ENCODE measurements around the gene PIK3IP1.
A peak's percentile ranks its signal among the peaks of the same experiment; 100 is the strongest.

Gene PIK3IP1

GRCh38 chr22:31235081-31235480 lies 57.2 kb downstream of the PIK3IP1 start:
- Histone ChIP-seq H3K9ac (ENCODE audit: low read length in 2 of 2) (no peak overlapping the region), H3K4me1 (ENCODE audit: control insufficient read depth, insufficient read depth, low read length) (peaks cover 15% of the 10 kb centered on the region), H3K27me3 (ENCODE audit: control insufficient read depth in 1 of 2, insufficient read depth in 2 of 2, low read length in 2 of 2) (no peaks in the 10 kb centered on the region), H3K4me3 (ENCODE audit: low read length in 2 of 2) (no peak overlapping the region), H3K27ac (ENCODE audit: low read length) (no peak overlapping the region), H3K9me3 (ENCODE audit: control insufficient read depth in 2 of 2, low read length in 2 of 2) (no peaks in the 10 kb centered on the region), H3K36me3 (ENCODE audit: control insufficient read depth in 2 of 2, insufficient read depth in 2 of 2, low read length in 2 of 2) (peaks cover 0 to 2% of the 10 kb centered on the region in 2 donors)

- Histone ChIP-seq H3K27me3 (ENCODE audit: control insufficient read depth in 1 of 2, insufficient read depth in 2 of 2, low read length in 2 of 2) (no peaks in the 10 kb centered on the region), H3K9me3 (ENCODE audit: control insufficient read depth in 2 of 2, low read length in 2 of 2) (no peaks in the 10 kb centered on the region), H3K36me3 (ENCODE audit: control insufficient read depth in 2 of 2, insufficient read depth in 2 of 2, low read length in 2 of 2) (no peaks in the 10 kb centered on the region), H3K9ac (ENCODE audit: low read length in 2 of 2) (peak overlapping the region in 1 of 2 donors; percentile 15), H3K4me1 (ENCODE audit: control insufficient read depth, insufficient read depth, low read length) (peaks cover 23% of the 10 kb centered on the region), H3K4me3 (ENCODE audit: low read length in 2 of 2) (no peak overlapping the region), H3K27ac (ENCODE audit: low read length) (no peak overlapping the region)
Measured at GRCh38 chr22:31233001-31233400, 59.3 kb downstream of the PIK3IP1 start.

All from stomach smooth muscle (tissue), 2 donors.